Fibroblast of skin of scalp (primary cell): ENCODE data around the gene ASCL5.
A peak's percentile ranks its signal among the peaks of the same experiment; 100 is the strongest.

Experiments
- DNase-seq: peaks from one replicate; pipeline ENCODE4 v3.0.0-alpha.2; 2013

Gene ASCL5

GRCh38 chr1:201136355-201137023, 9.5 kb upstream of the ASCL5 start:
- DNase-seq: no peak

GRCh38 chr1:201134405-201134804, 7.4 kb upstream of the ASCL5 start:
- no peak for DNase-seq

- no peak for DNase-seq
Observed at GRCh38 chr1:201131398-201131797, 4.4 kb upstream of the ASCL5 start.

GRCh38 chr1:201128962-201129361, 2.0 kb upstream of the ASCL5 start:
- no peak for DNase-seq

GRCh38 chr1:201128476-201128875, 1.5 kb upstream of the ASCL5 start:
- DNase-seq: no peak

GRCh38 chr1:201127755-201128455, 921 bp upstream of the ASCL5 start:
- DNase-seq: peak; percentile 82

- no peak for DNase-seq
Observed at GRCh38 chr1:201126463-201126831, 537 bp downstream of the ASCL5 start.

- DNase-seq: no peak
Observed at GRCh38 chr1:201125800-201126199, 1.2 kb downstream of the ASCL5 start.

- no peak for DNase-seq
Observed at GRCh38 chr1:201125019-201125418, 2.0 kb downstream of the ASCL5 start.

GRCh38 chr1:201123866-201124265, 3.1 kb downstream of the ASCL5 start:
- DNase-seq: no peak

- no peak for DNase-seq
Observed at GRCh38 chr1:201122321-201122957, 4.5 kb downstream of the ASCL5 start.

GRCh38 chr1:201119206-201120197, 7.5 kb downstream of the ASCL5 start:
- DNase-seq: peak; percentile 49

- DNase-seq: no peak
Observed at GRCh38 chr1:201116091-201116490, 10.9 kb downstream of the ASCL5 start.

GRCh38 chr1:201115390-201115937, 11.5 kb downstream of the ASCL5 start:
- no peak for DNase-seq

- peak; percentile 94 for DNase-seq
Observed at GRCh38 chr1:201114245-201115131, 12.5 kb downstream of the ASCL5 start.

GRCh38 chr1:201113451-201114244, 13.3 kb downstream of the ASCL5 start:
- DNase-seq: no peak

GRCh38 chr1:201112926-201113325, 14.1 kb downstream of the ASCL5 start:
- DNase-seq: no peak

GRCh38 chr1:201112173-201112731, 14.7 kb downstream of the ASCL5 start, which contains the start of gene CACNA1S:
CACNA1S (minus strand) TSS chr1:201112426; CDS start chr1:201112339, 87 bp downstream.
- no peak for DNase-seq

GRCh38 chr1:201111672-201112071, 15.3 kb downstream of the ASCL5 start:
- DNase-seq: no peak

- DNase-seq: no peak
Observed at GRCh38 chr1:201111156-201111555, 15.8 kb downstream of the ASCL5 start.
